Esophagus (tissue), 2 donors: ENCODE measurements around the gene DDIT3. TPM values are rescaled to one million over a fixed set of nuclear protein-coding genes. Genes with fewer than 3 reads are reported as not detected.

Experiments used
- H3K27ac ChIP-seq, 2 donors: one replicate each; pipeline ENCODE4 v1.5.1; 2013; ENCODE audit warnings: low read depth in 2 of 2, mild to moderate bottlenecking in 2 of 2, inconsistent platforms in 1 of 2, low read length in 1 of 2, moderate library complexity in 1 of 2
- H3K27me3 ChIP-seq, 2 donors: one replicate each; pipeline ENCODE4 v1.6.1; 2013; ENCODE audit warnings: low read length in 2 of 2, control low read depth in 1 of 2, mild to moderate bottlenecking in 1 of 2; ENCODE audit not compliant: insufficient read depth in 2 of 2, control insufficient read depth in 1 of 2
- H3K36me3 ChIP-seq, 2 donors: one replicate each; pipeline ENCODE4 v1.6.1; 2013; ENCODE audit warnings: low read length in 1 of 2; ENCODE audit not compliant: control insufficient read depth in 2 of 2, insufficient read depth in 2 of 2
- H3K4me1 ChIP-seq, 2 donors: one replicate each; pipeline ENCODE4 v1.6.1; 2013; ENCODE audit warnings: low read length in 1 of 2; ENCODE audit not compliant: control insufficient read depth in 2 of 2, insufficient read depth in 2 of 2
- H3K4me3 ChIP-seq, 2 donors: one replicate each; pipeline ENCODE4 v1.5.1; 2013; ENCODE audit warnings: low read length in 2 of 2, mild to moderate bottlenecking in 2 of 2, low read depth in 1 of 2, moderate library complexity in 1 of 2
- H3K9me3 ChIP-seq, 2 donors: one replicate each; pipeline ENCODE4 v1.6.1; 2013; ENCODE audit warnings: mild to moderate bottlenecking in 2 of 2, low read depth in 1 of 2, low read length in 1 of 2, moderate library complexity in 1 of 2; ENCODE audit not compliant: control insufficient read depth in 2 of 2, insufficient read depth in 1 of 2
- WGBS, 2 donors: extraction: QIAGEN DNeasy Blood & Tissue Kit; methylation state at CpG; one replicate each; pipeline ENCODE4 v1.1.7; 2013; 5-methylcytosine and 5-hydroxymethylcytosine counted together
- polyA plus RNA-seq, 2 donors: library from polyadenylated mRNA; stranded (reverse); fragments of 200-250 nt; gene quantifications; one replicate each; pipeline ENCODE4 v1.2.3, GENCODE V29; 2013
- donor health status: healthy with polysubstance abuse.
- donor health status: Bipolar disorder and iron deficiency.

DDIT3 gene
- polyA plus RNA-seq, 2 donors = 19.8 to 30.7 TPM

DNA sequence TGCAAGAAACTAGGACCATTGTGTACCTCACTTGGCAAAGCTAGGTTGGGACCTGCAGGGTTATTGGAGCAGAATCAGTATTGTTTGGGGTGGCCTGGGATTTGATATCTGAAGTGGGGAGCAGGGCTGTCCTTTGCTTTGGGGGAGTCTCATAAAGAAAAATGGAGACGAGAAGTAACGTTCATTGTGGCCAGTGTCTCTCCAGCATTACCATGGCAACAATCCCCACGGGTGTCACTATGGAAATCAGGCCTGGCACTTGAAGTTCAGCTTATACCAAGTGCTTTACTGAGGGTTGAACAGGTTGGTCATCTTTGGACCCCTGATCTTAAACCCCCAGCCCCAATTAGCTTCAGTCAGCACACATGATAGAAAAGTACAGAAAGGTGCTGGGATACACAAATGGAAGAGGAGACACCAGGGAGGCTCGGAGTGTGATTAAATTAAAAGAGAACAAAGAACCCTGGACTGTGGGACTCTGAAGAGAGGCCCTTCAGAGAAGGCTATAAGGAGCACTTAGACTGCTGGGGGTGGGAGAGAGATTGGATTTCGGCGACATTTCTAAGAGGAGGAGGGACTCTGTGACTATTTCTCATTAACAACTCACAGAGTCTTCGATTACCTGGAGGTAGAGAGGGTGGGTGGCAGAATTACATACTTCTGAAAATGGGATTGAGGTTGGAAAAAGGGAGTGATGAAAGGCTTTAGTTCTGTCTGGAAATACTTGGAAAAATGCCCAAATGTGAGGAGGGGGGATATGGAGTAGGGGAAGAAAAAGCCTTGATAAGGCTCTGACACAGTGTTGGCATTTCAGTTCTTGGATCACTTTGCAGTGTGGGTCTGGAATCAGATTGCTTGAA is 33.3 kb upstream of the DDIT3 start:
- H3K27me3 ChIP-seq = no peaks in the 10 kb centered on the region
- no peak overlapping the region for H3K4me3 ChIP-seq
- H3K9me3 ChIP-seq = no peaks in the 10 kb centered on the region
- H3K27ac ChIP-seq = no peak overlapping the region
- H3K36me3 ChIP-seq = no peaks in the 10 kb centered on the region
- H3K4me1 ChIP-seq = peaks cover 2 to 4% of the 10 kb centered on the region in 2 donors
- 77 to 78% methylated on average over 7 of the region's 7 CpGs for whole genome bisulfite sequencing, 2 donors

DNA sequence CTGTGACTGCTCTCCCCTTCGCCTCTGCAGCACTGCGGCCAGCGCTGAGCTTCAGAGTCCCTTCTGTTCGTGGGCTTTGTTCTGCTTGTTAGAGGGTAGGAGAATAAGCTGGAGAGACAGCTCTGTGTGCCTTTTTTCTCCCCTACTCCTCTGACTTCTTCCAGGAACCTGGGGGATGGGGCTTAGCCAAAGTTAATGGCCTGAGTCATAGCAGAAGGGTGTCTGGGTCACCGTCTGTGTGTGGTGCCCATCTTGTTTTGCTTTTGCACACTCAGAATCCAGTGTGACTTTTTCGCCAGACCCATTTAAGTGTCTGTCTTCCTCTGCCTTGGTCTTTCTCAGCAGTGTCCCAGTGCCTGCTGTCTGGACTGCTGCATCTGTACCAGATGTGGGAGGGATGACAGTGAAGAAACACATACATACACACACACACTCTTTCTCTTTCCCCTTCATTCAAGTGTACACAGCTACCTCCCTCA is 32.6 kb upstream of the DDIT3 start:
- no peak overlapping the region for H3K27ac ChIP-seq
- 70 to 73% methylated on average over 6 of the region's 6 CpGs for WGBS, 2 donors
- no peaks in the 10 kb centered on the region for H3K9me3 ChIP-seq
- H3K4me1 ChIP-seq = peaks cover 2 to 4% of the 10 kb centered on the region in 2 donors
- no peaks in the 10 kb centered on the region for H3K36me3 ChIP-seq
- H3K4me3 ChIP-seq = no peak overlapping the region
- H3K27me3 ChIP-seq = no peaks in the 10 kb centered on the region

DNA sequence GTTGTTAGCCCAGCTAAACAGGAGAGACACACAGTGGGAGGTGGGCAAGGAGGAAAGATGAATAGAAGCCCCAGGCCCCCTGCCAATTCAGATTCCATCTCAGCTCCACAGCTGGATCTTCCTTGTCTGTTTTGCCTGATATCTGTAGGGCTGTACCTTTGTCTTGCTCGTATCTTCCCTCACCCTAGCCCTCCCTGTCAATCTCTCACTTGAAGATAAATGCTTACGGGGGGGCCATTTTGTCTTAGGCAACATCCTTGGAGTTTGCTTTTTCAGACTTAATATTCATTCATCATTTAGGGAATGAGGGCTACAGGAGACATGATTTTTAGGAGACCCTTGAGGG is 32.0 kb upstream of the DDIT3 start:
- no peaks in the 10 kb centered on the region for H3K27me3 ChIP-seq
- no peak overlapping the region for H3K4me3 ChIP-seq
- H3K27ac ChIP-seq = no peak overlapping the region
- H3K9me3 ChIP-seq = no peaks in the 10 kb centered on the region
- H3K36me3 ChIP-seq = no peaks in the 10 kb centered on the region
- peaks cover 2 to 4% of the 10 kb centered on the region in 2 donors for H3K4me1 ChIP-seq
- WGBS, 2 donors = 79 to 82% methylated on average over 2 of the region's 2 CpGs

DNA sequence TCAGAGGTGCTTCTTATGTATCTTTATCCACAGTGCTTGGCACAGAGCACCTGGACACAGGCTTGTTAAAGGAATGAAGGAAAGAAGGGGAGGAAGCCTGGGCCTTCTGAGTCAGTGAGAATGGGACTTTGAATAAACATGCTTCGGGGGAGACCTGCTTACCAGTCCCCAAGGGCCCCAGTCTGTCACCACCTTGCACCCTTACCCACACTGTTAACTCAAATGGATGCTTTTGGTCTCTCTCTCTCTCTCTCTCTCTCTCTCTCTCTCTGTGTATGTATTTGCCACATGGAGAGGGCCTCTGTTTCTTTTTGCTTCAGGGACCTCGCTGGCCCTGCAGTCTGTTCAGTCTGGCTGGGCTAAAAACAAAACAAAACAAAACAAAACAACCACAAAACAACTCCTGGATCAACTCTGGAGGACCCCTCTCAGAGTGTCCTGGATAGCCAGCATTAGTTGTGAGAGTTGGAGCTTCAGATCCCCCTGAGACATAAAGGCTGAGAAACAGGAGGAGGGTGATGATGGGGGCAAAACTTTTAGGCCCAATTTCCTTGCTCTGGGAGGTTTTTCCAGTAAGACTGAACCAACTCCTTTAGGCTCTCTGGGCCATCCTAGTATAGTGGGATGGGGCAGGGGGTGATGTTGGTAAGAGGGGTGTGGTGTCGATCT is 31.5 kb upstream of the DDIT3 start:
- Histone ChIP-seq H3K9me3 (no peaks in the 10 kb centered on the region), H3K27me3 (no peaks in the 10 kb centered on the region), H3K4me3 (no peak overlapping the region), H3K27ac (no peak overlapping the region), H3K4me1 (peaks cover 2 to 4% of the 10 kb centered on the region in 2 donors), H3K36me3 (no peaks in the 10 kb centered on the region)
- WGBS, 2 donors = 77 to 87% methylated on average over 3 of the region's 3 CpGs

DNA sequence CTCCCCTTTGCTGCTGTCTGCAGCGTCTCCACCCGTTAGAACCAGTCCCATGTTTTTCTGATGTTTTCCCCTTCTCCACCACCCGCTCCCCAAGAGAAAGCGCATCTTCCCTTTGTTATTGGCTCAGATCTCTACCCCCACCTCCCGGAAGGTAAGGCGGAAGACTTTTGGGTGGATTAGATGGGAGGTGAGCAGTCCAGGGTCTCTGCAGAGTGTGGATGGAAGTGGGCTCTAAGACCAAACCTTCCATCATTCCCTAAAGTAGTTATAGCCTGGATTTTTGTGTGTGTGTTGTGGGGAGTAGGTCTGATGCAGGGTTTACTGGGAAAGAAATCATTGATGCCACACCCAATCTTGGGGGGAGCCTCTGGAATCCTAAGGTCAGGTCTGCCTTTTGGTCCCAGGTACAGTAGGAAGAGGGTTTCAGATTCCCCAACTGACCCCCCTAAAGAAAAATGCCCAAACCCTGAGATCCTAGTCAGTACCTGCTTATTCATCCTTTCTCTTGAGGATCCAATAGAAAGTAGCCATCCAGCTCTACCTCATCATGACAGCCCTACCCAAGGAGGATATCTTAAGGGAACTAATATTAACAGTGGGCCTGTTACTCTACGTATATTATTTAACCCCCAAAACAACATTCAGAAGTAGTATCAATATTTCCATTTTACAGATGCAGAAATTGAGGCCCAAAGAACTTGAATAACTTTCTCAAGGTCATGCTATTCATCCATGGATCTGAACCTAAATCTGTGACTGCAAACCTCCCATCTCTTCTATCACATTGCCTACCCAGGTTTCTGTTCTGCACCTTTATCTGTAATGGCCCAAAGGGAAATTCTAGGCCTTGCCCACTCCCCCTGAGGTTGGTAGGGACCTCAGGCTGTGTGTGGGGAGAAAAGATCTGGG is 30.6 kb upstream of the DDIT3 start:
- WGBS, 2 donors = 62 to 63% methylated on average over 7 of the region's 7 CpGs
- H3K9me3 ChIP-seq = no peaks in the 10 kb centered on the region
- no peak overlapping the region for H3K4me3 ChIP-seq

DNA sequence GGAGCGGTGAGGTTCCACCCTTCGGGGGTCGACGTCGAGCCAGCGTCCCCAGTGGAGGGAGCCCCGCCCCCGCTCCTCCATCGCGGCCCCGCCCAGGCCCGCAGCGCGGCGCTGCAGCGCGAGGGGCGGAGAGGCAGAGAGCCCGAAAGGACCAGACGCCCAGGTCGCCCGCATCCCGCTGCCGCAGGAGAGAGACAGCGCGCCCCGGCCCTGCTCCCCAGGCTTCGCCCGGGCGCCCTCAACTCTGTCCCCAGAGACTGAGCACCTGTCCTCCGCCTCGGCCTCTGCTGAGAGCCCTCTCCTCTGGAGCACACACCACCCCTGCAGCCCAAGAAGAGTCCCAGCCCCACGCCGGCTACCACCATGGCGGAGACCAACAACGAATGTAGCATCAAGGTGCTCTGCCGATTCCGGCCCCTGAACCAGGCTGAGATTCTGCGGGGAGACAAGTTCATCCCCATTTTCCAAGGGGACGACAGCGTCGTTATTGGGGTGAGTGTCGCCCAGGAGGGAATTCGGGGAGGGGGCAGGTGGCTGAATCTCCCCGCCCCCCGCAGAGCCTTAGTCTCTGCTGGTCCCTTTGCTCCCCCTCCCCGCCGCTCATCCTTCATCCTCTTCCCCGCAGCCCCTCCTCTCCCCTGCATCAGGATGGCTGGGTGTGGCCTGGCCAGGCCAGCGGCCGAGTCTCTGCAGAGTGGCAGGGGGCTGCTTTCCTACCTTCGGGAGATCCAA is 29.8 kb upstream of the DDIT3 start, which contains the start of gene KIF5A:
TSS of gene KIF5A (plus strand) at position 136 of the 732 bp plus-strand sequence. CDS start at position 364, 228 bp downstream.
- Histone ChIP-seq H3K4me3 (peak within 1 kb of the TSS; percentile 31 to 32), H3K9me3 (no peaks in the 10 kb centered on the region), H3K36me3 (no peaks in the 10 kb centered on the region), H3K4me1 (peaks cover 7 to 8% of the 10 kb centered on the region in 2 donors), H3K27ac (no peak within 1 kb of the TSS), H3K27me3 (no peaks in the 10 kb centered on the region)
- 4 to 6% methylated on average over 50 to 52 of the region's 52 CpGs for WGBS, 2 donors

More for the DNA sequence above, 30.6 kb upstream of the DDIT3 start:
- Histone ChIP-seq H3K36me3 (no peaks in the 10 kb centered on the region), H3K27ac (no peak overlapping the region), H3K4me1 (peaks cover 4 to 5% of the 10 kb centered on the region in 2 donors), H3K27me3 (no peaks in the 10 kb centered on the region)

DNA sequence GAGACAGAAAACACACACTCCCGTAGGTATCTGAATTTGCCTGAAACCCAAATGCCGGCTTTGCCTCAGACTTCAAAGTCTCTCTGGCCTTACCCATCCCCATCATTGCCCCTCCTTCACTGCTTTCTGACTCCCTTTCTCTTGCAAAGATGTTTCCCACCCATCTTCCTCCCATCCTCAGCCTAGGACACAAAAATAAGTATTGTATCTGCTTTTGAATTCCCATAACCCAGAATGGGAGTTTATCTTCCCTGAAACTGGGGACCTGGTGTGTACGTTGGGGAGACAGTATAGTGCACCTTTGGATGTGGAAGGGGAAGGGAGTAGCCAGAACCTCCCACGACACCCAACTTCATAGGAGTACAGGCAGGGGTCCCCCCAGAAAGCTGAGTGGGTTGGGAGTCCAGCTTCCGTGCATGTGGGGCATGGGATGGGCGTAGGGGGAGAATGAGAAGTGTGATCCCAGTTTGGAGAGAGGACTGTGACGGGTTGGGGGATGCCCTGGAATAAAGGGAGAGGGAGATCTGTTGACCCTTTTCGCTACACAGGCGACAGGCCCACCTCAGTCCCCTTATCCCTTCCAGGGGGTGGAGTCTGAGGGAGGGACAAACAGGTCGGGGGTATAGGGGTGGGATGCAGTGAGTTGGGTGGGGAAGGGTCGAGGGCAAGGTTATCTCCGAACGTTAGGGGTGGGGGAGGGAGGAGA is 29.0 kb upstream of the DDIT3 start:
- Histone ChIP-seq H3K27ac (no peak overlapping the region), H3K4me1 (peaks cover 7 to 8% of the 10 kb centered on the region in 2 donors), H3K27me3 (no peaks in the 10 kb centered on the region), H3K36me3 (no peaks in the 10 kb centered on the region), H3K9me3 (no peaks in the 10 kb centered on the region), H3K4me3 (peak overlapping the region; percentile 31 to 32)
- WGBS, 2 donors = 38 to 40% methylated on average over 13 of the region's 13 CpGs

DNA sequence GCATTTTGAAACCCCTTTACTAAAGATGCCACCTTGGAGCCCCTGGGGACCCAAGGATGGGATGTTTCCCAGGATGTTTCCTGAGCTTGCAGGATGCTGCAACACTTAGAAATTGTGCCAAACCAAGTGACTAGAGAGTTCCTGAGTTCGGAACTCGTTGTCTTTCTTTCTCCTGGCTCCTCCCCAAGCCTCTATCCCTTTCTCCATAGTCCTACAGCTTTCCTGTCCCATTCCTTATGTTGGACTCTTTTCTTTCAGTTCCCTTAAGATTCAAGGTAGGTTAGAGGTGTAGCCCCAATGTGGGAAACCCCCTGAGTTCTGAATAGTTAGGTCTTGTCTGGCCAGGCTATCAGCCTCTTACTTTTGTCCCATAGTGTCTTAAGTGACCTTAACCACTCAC is 28.2 kb upstream of the DDIT3 start:
- H3K36me3 ChIP-seq = no peaks in the 10 kb centered on the region
- 40 to 48% methylated on average over 2 of the region's 2 CpGs for WGBS, 2 donors
- H3K4me1 ChIP-seq = peaks cover 7 to 8% of the 10 kb centered on the region in 2 donors
- H3K9me3 ChIP-seq = no peaks in the 10 kb centered on the region
- H3K4me3 ChIP-seq = no peak overlapping the region
- no peak overlapping the region for H3K27ac ChIP-seq
- no peaks in the 10 kb centered on the region for H3K27me3 ChIP-seq
